Natural killer cell treated with Interleukin-12 subunit alpha and Interleukin-12 subunit beta and Interleukin-15 and Interleukin-18, amount 100 ng/mL, for 72 hours (primary cell): ENCODE data around the gene MYH8. TPM values are rescaled to one million over a fixed set of nuclear protein-coding genes. Genes with fewer than 3 reads are reported as not detected.

Experiments used
- ATAC-seq, 2 donors: fragments of 150-1000 bp; cut with Tn5 transposase in 1 of 2; sonication (Bioruptor Pico), chemical (Tn5 transposase) in 1 of 2; 2 replicates each; pipeline ENCODE4 v1.10.0; 2021
- DNase-seq: peaks from one replicate; pipeline ENCODE4 v3.0.0; 2022; ENCODE audit warnings: low spot score
- H3K27ac Mint-ChIP-seq, 2 donors: 1 replicate in 1 of 2; 2 replicates in 1 of 2; pipeline ENCODE4 v1.8.0; 2022; ENCODE audit warnings: mixed read lengths in 2 of 2, mild to moderate bottlenecking in 1 of 2, moderate library complexity in 1 of 2
- H3K27me3 Mint-ChIP-seq, 2 donors: 1 replicate in 1 of 2; 2 replicates in 1 of 2; pipeline ENCODE4 v1.8.0; 2022; ENCODE audit warnings: mixed read lengths in 2 of 2
- H3K36me3 Mint-ChIP-seq: one replicate; pipeline ENCODE4 v1.8.0; 2022; ENCODE audit warnings: mixed read lengths
- H3K4me1 Mint-ChIP-seq, 2 donors: 1 replicate in 1 of 2; 2 replicates in 1 of 2; pipeline ENCODE4 v1.8.0; 2022; ENCODE audit warnings: low read depth in 2 of 2, mixed read lengths in 2 of 2, mild to moderate bottlenecking in 1 of 2
- H3K4me3 Mint-ChIP-seq: one replicate; pipeline ENCODE4 v1.8.0; 2022; ENCODE audit warnings: mixed read lengths
- H3K9me3 Mint-ChIP-seq: 2 replicates; pipeline ENCODE4 v1.8.0; 2022; ENCODE audit warnings: mixed read lengths
- total RNA-seq, 2 donors: library from RNA; stranded (reverse); gene quantifications; one replicate each; pipeline ENCODE4 v1.2.3, GENCODE V29; 2022

The MYH8 gene
- total RNA-seq, 2 donors from 2014 or later, result not detected

DNA sequence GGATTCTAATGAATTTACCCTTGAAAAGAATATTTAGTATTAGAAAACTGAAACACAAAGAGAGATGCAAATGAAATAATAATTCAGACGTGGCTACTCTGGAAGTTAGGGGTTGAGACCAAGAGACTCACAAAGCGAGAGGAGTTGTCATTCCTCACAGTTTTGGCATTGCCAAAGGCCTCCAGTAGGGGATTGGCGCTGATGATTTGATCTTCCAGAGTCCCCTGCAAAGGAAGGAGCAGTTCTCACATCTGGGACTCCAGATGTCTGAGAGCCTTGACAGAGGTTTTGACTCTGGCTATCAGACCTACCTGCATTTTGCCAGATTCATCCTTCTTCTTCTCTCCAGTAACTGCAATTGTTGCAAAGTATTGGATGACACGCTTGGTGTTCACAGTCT lies 6.6 kb downstream of the MYH8 start:
- DNase-seq (no peak), ATAC-seq (no peak)
- Mint-ChIP-seq H3K4me1 (peaks cover 0 to 3% of the 10 kb centered on the region in 2 donors), H3K4me3 (no peak overlapping the region), H3K27me3 (peaks cover 32 to 34% of the 10 kb centered on the region in 2 donors), H3K36me3 (no peaks in the 10 kb centered on the region), H3K9me3 (no peaks in the 10 kb centered on the region), H3K27ac (no peak overlapping the region)

DNA sequence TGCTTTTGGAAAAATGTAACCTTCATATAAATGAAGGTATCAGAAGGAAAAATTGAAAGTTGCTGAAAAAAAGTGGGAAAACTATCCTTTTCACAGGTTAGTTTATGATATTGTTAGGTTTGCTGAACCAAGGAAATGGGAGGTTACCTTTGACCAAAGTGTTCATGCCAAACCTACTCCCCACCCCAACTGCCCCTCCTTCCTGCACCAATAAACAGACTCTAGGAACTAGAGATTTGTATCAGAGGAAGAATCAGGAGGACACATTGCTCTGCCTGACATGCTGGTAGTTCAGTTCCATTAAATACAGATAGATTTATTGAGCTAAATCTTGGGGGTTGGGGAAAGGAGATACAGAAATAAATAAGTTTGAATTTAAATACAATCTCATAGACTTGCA lies 18.2 kb downstream of the MYH8 start:
- Mint-ChIP-seq H3K27me3 (peaks cover 22 to 46% of the 10 kb centered on the region in 2 donors), H3K36me3 (no peaks in the 10 kb centered on the region), H3K27ac (no peak overlapping the region), H3K4me3 (no peak overlapping the region), H3K9me3 (no peaks in the 10 kb centered on the region), H3K4me1 (no peaks in the 10 kb centered on the region)
- ATAC-seq (no peak), DNase-seq (no peak)

DNA sequence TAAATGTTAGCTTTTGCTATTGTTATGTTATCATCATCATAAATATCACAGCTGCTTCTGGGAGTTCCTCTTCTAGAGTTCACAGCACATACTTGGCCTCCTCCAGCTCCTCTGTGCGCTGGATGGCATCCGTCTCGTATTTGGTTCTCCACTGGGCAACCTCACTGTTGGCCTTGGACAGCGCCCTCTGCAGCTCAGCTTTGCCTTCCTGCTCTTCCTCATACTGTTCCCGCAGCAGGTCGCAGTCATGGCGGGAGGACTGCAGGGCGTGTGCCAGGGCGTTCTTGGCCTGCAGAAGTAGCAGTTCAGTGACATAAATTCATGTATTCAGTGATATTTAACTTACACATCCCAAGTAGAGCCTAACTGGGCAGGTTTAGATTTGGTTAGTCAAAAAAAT lies 23.4 kb downstream of the MYH8 start:
- H3K36me3 Mint-ChIP-seq, result no peaks in the 10 kb centered on the region
- DNase-seq (no peak), ATAC-seq (no peak)
- H3K27me3 Mint-ChIP-seq, result peaks cover 30 to 40% of the 10 kb centered on the region in 2 donors
- H3K4me3 Mint-ChIP-seq, result no peak overlapping the region
- no peaks in the 10 kb centered on the region for H3K9me3 Mint-ChIP-seq
- no peak overlapping the region for H3K27ac Mint-ChIP-seq
- no peaks in the 10 kb centered on the region for H3K4me1 Mint-ChIP-seq

DNA sequence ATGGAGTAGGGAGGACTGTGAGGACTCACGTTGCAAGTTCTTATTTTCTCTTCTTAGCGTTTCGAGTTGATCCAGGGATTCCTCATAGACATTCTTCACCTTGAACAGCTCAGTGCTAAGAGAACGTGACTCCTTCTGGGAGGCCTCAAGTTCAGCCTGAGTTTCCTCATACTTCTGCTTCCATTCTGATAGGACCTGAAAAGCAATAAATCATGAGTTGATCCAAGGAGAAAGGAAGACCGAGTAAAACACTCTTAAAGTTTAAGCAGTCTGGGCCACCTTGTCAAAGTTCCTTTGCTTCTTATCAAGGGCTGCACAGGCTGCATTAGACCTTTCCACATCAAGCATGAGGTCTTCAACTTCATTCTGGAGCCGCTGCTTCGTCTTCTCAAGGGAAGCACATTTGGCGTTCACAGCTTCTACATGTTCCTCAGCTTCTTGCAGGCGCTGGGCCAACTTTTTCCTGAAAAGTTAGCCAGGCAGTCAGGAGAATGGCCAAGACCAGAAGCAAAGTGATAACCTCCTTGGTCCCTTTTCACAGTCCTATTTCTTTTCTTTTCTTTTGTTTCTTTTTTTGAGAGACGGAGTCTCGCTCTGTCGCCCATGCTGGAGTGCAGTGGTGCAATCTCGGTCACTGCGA lies 25.1 kb downstream of the MYH8 start:
- no peak overlapping the region for H3K4me3 Mint-ChIP-seq
- DNase-seq (no peak), ATAC-seq (no peak)
- no peaks in the 10 kb centered on the region for H3K9me3 Mint-ChIP-seq
- H3K27ac Mint-ChIP-seq, result no peak overlapping the region
- no peaks in the 10 kb centered on the region for H3K36me3 Mint-ChIP-seq
- H3K27me3 Mint-ChIP-seq, result peaks cover 34 to 49% of the 10 kb centered on the region in 2 donors
- no peaks in the 10 kb centered on the region for H3K4me1 Mint-ChIP-seq

DNA sequence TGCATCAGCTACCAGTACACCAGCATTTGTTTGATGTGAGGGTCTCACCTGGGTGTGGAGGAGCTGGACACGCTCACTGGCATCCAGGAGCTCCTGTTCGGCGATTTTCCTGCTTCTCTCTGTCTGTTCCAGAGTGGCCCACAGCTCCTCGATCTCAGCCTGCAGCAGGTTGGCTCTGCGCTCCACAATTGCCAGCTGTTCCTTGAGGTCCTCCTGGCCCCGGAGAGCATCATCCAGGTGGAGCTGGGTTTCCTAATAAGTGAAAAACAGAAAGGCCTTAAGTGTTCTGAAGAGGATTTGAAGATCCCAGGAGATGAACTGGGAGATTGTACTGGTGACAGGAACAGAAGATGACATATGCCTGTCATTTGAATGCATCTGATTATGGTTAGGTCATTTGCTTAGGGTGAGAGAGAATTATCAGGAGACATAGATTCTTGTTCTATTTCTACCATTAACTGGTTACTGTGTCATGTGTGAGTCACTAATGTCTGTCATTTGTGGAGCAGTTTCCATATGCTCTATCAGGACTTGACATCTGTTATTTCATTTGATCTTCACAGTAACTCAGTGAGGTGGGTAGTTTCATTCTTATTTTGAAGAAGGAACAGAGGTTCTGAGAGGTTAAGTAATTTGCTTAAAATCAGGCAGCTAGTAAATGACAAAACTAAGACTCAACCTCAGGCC lies 27.4 kb downstream of the MYH8 start:
- Mint-ChIP-seq H3K4me1 (no peaks in the 10 kb centered on the region), H3K27me3 (peaks cover 36 to 52% of the 10 kb centered on the region in 2 donors), H3K36me3 (no peaks in the 10 kb centered on the region), H3K27ac (no peak overlapping the region), H3K9me3 (no peaks in the 10 kb centered on the region), H3K4me3 (no peak overlapping the region)
- DNase-seq (no peak), ATAC-seq (no peak)

DNA sequence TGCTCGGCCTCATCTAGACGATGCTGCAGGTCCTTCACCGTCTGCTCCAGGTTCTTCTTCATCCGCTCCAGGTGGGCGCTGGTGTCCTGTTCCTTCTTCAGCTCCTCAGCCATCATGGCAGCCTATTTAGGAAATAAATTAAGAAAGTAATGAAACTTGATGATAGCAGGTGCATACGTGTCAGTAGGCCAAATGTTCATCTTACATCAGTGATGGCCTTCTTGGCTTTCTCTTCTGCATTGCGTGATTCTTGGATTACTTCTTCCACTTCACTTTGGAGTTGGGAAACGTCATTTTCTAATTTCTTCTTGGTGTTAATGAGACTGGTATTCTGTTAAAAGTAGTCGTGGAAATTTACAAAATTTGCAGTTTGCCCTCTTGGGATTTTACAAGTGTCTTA lies 28.9 kb downstream of the MYH8 start:
- no peak overlapping the region for H3K27ac Mint-ChIP-seq
- no peaks in the 10 kb centered on the region for H3K4me1 Mint-ChIP-seq
- peaks cover 40 to 57% of the 10 kb centered on the region in 2 donors for H3K27me3 Mint-ChIP-seq
- H3K36me3 Mint-ChIP-seq, result no peaks in the 10 kb centered on the region
- no peak overlapping the region for H3K4me3 Mint-ChIP-seq
- DNase-seq (no peak), ATAC-seq (no peak)
- no peaks in the 10 kb centered on the region for H3K9me3 Mint-ChIP-seq

DNA sequence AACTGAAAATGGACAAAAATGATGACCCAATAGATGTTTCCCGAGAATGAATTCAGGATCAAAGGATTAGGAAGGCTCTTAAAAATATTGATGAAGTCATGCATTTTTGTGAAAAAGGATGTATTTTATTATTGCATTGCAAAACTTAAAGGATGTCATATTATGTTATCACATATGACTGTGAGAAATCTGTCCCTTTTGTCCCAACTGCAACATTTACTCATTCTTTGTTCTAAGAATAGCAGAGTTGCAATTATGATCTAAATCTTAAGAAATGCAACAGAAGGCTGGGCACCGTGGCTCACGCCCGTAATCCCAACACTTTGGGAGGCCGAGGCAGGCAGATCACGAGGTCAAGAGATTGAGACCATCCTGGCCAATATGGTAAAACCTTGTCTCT lies 35.9 kb downstream of the MYH8 start:
- Mint-ChIP-seq H3K27me3 (peaks cover 24 to 37% of the 10 kb centered on the region in 2 donors), H3K9me3 (no peaks in the 10 kb centered on the region), H3K36me3 (no peaks in the 10 kb centered on the region), H3K27ac (no peak overlapping the region), H3K4me1 (no peaks in the 10 kb centered on the region), H3K4me3 (no peak overlapping the region)
- DNase-seq (no peak), ATAC-seq (no peak)

DNA sequence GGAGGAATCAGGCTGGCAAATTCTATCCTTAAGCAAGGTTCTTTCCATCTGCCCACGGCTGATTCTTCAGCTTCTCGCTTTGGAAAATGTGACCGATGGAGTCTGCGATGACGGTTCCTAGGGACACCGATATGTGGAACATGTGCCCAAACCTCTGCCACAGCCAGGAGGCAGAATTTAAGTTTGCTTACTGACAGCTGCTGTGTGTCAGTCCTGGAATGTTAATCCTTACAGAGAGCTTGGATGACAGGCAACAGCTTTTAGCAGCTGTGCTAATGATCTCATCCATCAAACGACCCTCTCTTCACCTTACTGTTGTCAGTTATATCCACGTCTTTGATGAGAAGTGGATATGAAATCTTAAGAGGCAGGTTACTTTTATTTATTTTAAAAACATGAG lies 37.6 kb downstream of the MYH8 start:
- no peaks in the 10 kb centered on the region for H3K4me1 Mint-ChIP-seq
- no peak overlapping the region for H3K4me3 Mint-ChIP-seq
- no peaks in the 10 kb centered on the region for H3K9me3 Mint-ChIP-seq
- DNase-seq, result no peak
- ATAC-seq, result no peak
- H3K27me3 Mint-ChIP-seq, result peaks cover 20 to 28% of the 10 kb centered on the region in 2 donors
- no peaks in the 10 kb centered on the region for H3K36me3 Mint-ChIP-seq
- no peak overlapping the region for H3K27ac Mint-ChIP-seq

DNA sequence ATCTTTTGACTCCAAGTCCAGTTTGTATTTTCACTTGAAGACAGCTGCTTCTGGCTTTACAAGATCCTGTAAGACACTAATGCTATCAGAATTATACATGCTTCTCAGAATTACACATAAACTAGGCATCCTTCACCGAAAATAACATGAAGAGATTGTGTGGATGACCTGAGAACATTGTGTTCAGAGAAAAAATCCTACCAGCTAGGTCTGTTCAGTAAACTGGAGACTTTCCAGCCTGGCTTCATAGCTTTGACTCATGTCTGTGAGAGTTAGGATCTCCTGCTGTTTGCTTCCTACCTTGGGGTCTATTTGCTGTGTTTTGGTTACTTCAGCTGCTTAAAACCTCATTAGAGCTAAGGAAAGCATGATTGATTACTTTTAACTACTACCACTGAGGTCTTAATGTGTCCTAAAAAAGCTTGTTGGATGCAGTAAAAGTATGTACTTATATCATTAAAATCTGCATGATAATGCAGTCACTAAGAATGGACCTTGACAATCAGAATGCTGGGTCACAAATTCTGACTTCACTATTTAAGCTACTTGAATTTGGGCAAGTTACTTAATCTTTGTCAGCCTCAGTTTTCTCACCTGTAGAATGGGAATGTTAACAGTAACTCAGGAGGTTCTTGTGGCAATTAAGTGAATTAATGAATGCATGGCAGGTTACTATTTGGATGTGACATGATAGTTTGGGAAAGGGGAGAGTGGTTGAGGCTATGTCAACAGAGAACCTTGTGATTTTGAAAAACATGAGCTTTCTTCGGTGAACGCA lies 40.9 kb downstream of the MYH8 start:
- Mint-ChIP-seq H3K36me3 (no peaks in the 10 kb centered on the region), H3K4me1 (no peaks in the 10 kb centered on the region), H3K27ac (no peak overlapping the region), H3K4me3 (no peak overlapping the region), H3K9me3 (no peaks in the 10 kb centered on the region), H3K27me3 (peaks cover 13 to 16% of the 10 kb centered on the region in 2 donors)
- ATAC-seq, result no peak
- DNase-seq, result no peak

DNA sequence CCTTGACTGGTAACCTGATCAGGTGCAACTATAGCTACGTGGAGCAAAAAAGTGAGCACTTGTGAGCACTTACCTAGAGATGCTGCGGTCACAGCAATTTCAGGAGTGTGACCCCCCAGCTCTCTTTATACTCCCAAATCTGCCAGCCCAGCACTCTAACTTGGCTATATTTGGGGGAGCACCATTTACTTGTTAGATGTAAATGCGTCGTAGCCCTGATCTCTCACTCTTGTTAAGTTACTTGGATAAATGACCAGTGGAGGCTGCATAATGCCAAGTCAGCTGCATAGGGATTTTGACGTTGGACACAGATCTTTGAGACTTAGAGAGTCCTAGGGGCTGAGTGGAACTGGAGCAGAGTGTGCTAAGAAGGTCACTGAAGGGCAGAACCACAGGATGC lies 48.8 kb downstream of the MYH8 start, which contains the start of gene MYH13:
Gene MYH13 (minus strand): TSS at position 101 of the 400 bp plus-strand sequence. CDS start 8,476 bp downstream, outside the sequence.
- no peak for DNase-seq
- Mint-ChIP-seq H3K9me3 (no peaks in the 10 kb centered on the region), H3K27ac (no peak within 1 kb of the TSS), H3K27me3 (peaks cover 20 to 21% of the 10 kb centered on the region in 2 donors), H3K4me1 (no peaks in the 10 kb centered on the region), H3K4me3 (no peak within 1 kb of the TSS), H3K36me3 (no peaks in the 10 kb centered on the region)
- ATAC-seq, result no peak

DNA sequence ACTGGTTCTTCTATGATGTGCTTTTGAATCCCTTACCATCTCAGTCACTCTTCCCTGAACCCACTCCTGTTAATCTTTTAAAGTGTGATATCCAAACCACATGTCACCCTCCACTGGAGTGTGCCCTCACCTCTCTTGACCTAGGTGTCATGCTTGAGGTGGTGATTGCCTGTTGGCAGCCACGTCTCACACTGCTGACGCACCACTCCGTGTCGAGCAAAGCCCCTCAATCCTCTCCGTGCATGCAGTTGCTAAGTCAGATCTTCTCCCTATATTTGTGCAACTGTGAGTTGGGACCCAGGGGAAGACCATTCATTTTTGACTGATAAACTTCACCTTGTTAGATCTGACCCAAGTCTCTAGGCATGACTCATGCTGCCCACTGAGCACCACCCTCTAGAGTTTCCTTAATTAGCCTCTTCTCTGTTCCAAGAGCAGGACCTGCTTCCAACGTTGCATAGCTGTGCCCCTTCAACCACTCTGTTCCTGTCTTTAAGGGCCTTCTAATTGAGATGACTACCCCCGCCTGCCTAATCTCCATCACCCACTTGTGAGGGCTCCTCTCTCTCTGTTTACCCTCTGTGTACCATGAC lies 51.6 kb downstream of the MYH8 start:
- Mint-ChIP-seq H3K27me3 (peaks cover 21 to 25% of the 10 kb centered on the region in 2 donors), H3K9me3 (no peaks in the 10 kb centered on the region), H3K4me3 (no peak overlapping the region), H3K36me3 (no peaks in the 10 kb centered on the region), H3K4me1 (no peaks in the 10 kb centered on the region), H3K27ac (no peak overlapping the region)
- peak in 1 of 2 donors; percentile 43 for ATAC-seq
- DNase-seq, result no peak

DNA sequence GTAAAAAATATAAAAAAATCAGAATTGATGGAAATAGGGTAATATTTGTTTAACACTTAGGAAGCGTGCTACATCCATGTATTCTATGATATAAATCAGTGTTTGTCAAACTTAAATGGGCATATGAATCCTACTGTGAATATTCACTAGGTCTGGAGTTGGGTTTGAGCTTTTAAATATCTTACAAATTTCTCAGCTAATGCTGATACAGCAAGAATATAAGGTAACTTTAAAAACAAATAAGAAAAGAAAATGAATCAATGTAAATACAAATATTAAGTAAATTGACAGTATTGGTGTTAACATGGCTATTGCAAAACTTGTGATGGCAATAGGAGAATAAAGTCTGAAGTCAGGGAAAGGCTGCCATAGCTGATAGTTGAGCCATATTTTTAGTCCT lies 52.5 kb downstream of the MYH8 start:
- Mint-ChIP-seq H3K27ac (no peak overlapping the region), H3K36me3 (no peaks in the 10 kb centered on the region), H3K27me3 (peaks cover 21 to 25% of the 10 kb centered on the region in 2 donors), H3K4me3 (no peak overlapping the region), H3K4me1 (no peaks in the 10 kb centered on the region), H3K9me3 (no peaks in the 10 kb centered on the region)
- DNase-seq, result no peak
- ATAC-seq, result no peak

DNA sequence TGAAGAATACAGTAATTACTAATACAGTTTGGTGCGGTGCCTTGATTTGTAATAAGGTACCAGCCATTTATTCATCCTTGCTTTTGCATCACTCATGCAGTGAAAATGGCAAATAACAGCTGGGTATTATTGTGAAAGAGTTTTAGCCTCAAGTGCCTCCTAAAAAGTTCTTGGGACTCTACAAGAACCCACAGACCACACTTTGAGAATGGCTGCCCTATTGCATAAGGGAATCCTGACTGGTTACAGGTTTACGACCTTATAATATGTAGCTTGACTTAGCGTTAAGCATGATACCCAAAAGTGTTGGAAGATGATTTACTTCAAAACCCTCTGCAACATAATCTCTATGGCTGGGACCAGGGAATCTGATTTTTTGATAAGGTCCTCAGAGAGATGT lies 53.2 kb downstream of the MYH8 start:
- ATAC-seq, result no peak
- Mint-ChIP-seq H3K4me3 (no peak overlapping the region), H3K27ac (no peak overlapping the region), H3K9me3 (no peaks in the 10 kb centered on the region), H3K27me3 (peaks cover 21 to 25% of the 10 kb centered on the region in 2 donors), H3K36me3 (no peaks in the 10 kb centered on the region), H3K4me1 (no peaks in the 10 kb centered on the region)
- no peak for DNase-seq

DNA sequence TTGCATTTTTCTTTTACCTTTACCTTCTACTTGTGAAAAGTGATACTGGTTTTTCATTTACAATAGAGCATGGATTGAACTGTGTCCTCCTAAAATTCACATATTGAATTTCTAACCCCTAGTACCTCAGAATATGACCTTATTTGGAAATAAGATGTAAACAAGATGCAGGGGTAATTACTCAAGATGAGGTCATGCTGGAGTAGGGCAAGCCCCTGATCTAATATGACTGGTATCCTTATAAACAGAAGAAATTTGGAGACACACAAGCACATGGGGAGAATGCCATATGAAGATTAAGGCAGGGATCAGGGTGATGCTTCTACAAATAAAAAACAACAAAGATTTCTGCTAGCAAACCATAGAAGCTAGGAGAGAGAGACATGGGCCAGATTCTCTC lies 61.2 kb downstream of the MYH8 start:
- ATAC-seq (no peak), DNase-seq (no peak)
- Mint-ChIP-seq H3K27me3 (peaks cover 8 to 21% of the 10 kb centered on the region in 2 donors), H3K9me3 (no peaks in the 10 kb centered on the region), H3K4me1 (no peaks in the 10 kb centered on the region), H3K27ac (no peak overlapping the region), H3K4me3 (no peak overlapping the region), H3K36me3 (no peaks in the 10 kb centered on the region)
